ENCODE results near the gene PAXX.
"Not testable (repeated sequence)": the region's sequence is repeated elsewhere in the genome, so short reads cannot be mapped to it uniquely, and the experiment has no call there.

PAXX gene

GRCh38 chr9:137019891-137020683 is 27.9 kb downstream of the PAXX start:
- DNase-seq = no peak

- no peak for DNase-seq
These were observed 28.7 kb downstream of the PAXX start for GRCh38 chr9:137020771-137021567.

- DNase-seq = no peak
These were observed 29.4 kb downstream of the PAXX start for GRCh38 chr9:137021568-137021978.

GRCh38 chr9:137021979-137022661 is 29.9 kb downstream of the PAXX start:
- DNase-seq = peak; percentile 46 to 51 (median 48)

GRCh38 chr9:137022662-137023008 is 30.4 kb downstream of the PAXX start:
- no peak for DNase-seq

- no peak for DNase-seq
These were observed 30.9 kb downstream of the PAXX start for GRCh38 chr9:137023157-137023556.

- DNase-seq = no peak
These were observed 31.4 kb downstream of the PAXX start for GRCh38 chr9:137023583-137023991.

- DNase-seq = no peak
These were observed 33.3 kb downstream of the PAXX start for GRCh38 chr9:137025517-137025966.

GRCh38 chr9:137026384-137026783 is 34.2 kb downstream of the PAXX start:
- no peak for DNase-seq

GRCh38 chr9:137026828-137027227 is 34.6 kb downstream of the PAXX start:
- no peak for DNase-seq

GRCh38 chr9:137027369-137028262 is 35.4 kb downstream of the PAXX start, which contains the start of gene ABCA2:
ABCA2 (minus strand) TSS chr9:137028237; CDS start chr9:137028140, 97 bp downstream.
- DNase-seq = no peak

GRCh38 chr9:137028263-137029057 is 36.2 kb downstream of the PAXX start:
- DNase-seq = peak; percentile 36 to 57 (median 46)

- DNase-seq = peak; percentile 43 to 76 (median 64)
These were observed 37.1 kb downstream of the PAXX start for GRCh38 chr9:137029058-137029936.

- DNase-seq = no peak
These were observed 37.8 kb downstream of the PAXX start for GRCh38 chr9:137030006-137030405.

- DNase-seq = peak in 1 of 4 experiments; percentile 25
These were observed 38.6 kb downstream of the PAXX start for GRCh38 chr9:137030538-137031527.

GRCh38 chr9:137031904-137032640 is 39.9 kb downstream of the PAXX start, which contains the start of gene FUT7:
FUT7 (minus strand) TSS chr9:137032088; CDS start chr9:137031991, 97 bp downstream.
- no peak for DNase-seq

GRCh38 chr9:137032858-137033257 is 40.6 kb downstream of the PAXX start:
- DNase-seq = no peak

GRCh38 chr9:137033481-137033880 is 41.3 kb downstream of the PAXX start:
- not testable (repeated sequence) for DNase-seq

Data from activated CD4-positive, CD25-positive, alpha-beta regulatory T cell (primary cell).